Middle frontal gyrus (tissue), 1 donor: Measurements from ENCODE around the gene PHLPP2.
A peak's percentile ranks its signal among the peaks of the same experiment; 100 is the strongest.

ENCODE experiments used
- DNase-seq: peaks from one replicate; pipeline ENCODE4 v3.0.0-alpha.2; 2015; ENCODE audit warnings: low spot score; ENCODE audit errors: extremely low spot score

Gene PHLPP2

GRCh38 chr16:71724320-71724751 lies at the start of gene PHLPP2:
Gene PHLPP2, minus strand, starts transcription at chr16:71724701. Its CDS starts 9,906 bp downstream, at chr16:71714795.
- DNase-seq: no peak

GRCh38 chr16:71771571-71771970 lies 47.1 kb upstream of the PHLPP2 start:
- no peak for DNase-seq

GRCh38 chr16:71769222-71769621 lies 44.7 kb upstream of the PHLPP2 start:
- DNase-seq: no peak

- no peak for DNase-seq
These were observed 42.8 kb upstream of the PHLPP2 start for GRCh38 chr16:71767060-71767900.

- DNase-seq: no peak
These were observed 37.7 kb upstream of the PHLPP2 start for GRCh38 chr16:71762186-71762585.

GRCh38 chr16:71761097-71761496 lies 36.6 kb upstream of the PHLPP2 start:
- DNase-seq: no peak

GRCh38 chr16:71758293-71758760 lies 33.8 kb upstream of the PHLPP2 start:
- no peak for DNase-seq

- no peak for DNase-seq
These were observed 30.2 kb upstream of the PHLPP2 start for GRCh38 chr16:71754652-71755051.

- DNase-seq: no peak
These were observed 29.6 kb upstream of the PHLPP2 start for GRCh38 chr16:71754108-71754507.

GRCh38 chr16:71748226-71748625 lies 23.7 kb upstream of the PHLPP2 start:
- no peak for DNase-seq

- no peak for DNase-seq
These were observed 22.0 kb upstream of the PHLPP2 start for GRCh38 chr16:71746442-71747046.

GRCh38 chr16:71738855-71739254 lies 14.4 kb upstream of the PHLPP2 start:
- DNase-seq: no peak

- no peak for DNase-seq
These were observed 13.0 kb upstream of the PHLPP2 start for GRCh38 chr16:71737501-71737900.

GRCh38 chr16:71734511-71734910 lies 10.0 kb upstream of the PHLPP2 start:
- no peak for DNase-seq

- DNase-seq: no peak
These were observed 8.1 kb upstream of the PHLPP2 start for GRCh38 chr16:71732587-71732986.

- DNase-seq: no peak
These were observed 3.2 kb upstream of the PHLPP2 start for GRCh38 chr16:71727551-71728324.

- DNase-seq: no peak
These were observed 2.2 kb upstream of the PHLPP2 start for GRCh38 chr16:71726476-71727315.

GRCh38 chr16:71723537-71724319 lies 773 bp downstream of the PHLPP2 start:
- DNase-seq: peak; percentile 66

- DNase-seq: no peak
These were observed 1.5 kb downstream of the PHLPP2 start for GRCh38 chr16:71722801-71723536.
